Breast epithelium (tissue), 4 donors: Measurements from ENCODE around the gene BMS1. TPM values are rescaled to one million over a fixed set of nuclear protein-coding genes. Genes with fewer than 3 reads are reported as not detected.
"Not testable (repeated sequence)": the region's sequence is repeated elsewhere in the genome, so short reads cannot be mapped to it uniquely, and the experiment has no call there.

Experiments
- DNase-seq, 2 donors: peaks; one replicate each; pipeline ENCODE4 v3.0.0-alpha.2; 2019; ENCODE audit warnings: low spot score in 2 of 2
- H3K27ac ChIP-seq, 2 donors: fragments of 200-600 bp; sonication (generic) in 1 of 2; one replicate each; pipeline ENCODE4 v1.5.1; 2016 to 2019; ENCODE audit warnings: mild to moderate bottlenecking in 1 of 2
- H3K27me3 ChIP-seq, 2 donors: fragments of 200-600 bp; sonication (generic) in 1 of 2; one replicate each; pipeline versions ENCODE4 v1.5.1 to v1.6.0; 2017 to 2019; ENCODE audit warnings: control low read depth in 1 of 2, mild to moderate bottlenecking in 1 of 2
- H3K36me3 ChIP-seq: fragments of 200-600 bp; one replicate; pipeline ENCODE4 v1.5.1; 2019
- H3K4me1 ChIP-seq, 2 donors: fragments of 200-600 bp; sonication (generic); one replicate each; pipeline ENCODE4 v1.5.1; 2016 to 2019; ENCODE audit warnings: control low read depth in 1 of 2
- H3K4me3 ChIP-seq, 3 donors: fragments of 200-600 bp; sonication (generic); 1 replicate in 2 of 3; 2 replicates in 1 of 3; pipeline ENCODE4 v1.5.1; 2016 to 2019; ENCODE audit warnings: mild to moderate bottlenecking in 3 of 3, moderate library complexity in 2 of 3
- H3K9me3 ChIP-seq, 2 donors: fragments of 200-600 bp; sonication (generic) in 1 of 2; one replicate each; pipeline ENCODE4 v1.5.1; 2016 to 2019; ENCODE audit warnings: control low read depth in 1 of 2
- POLR2A ChIP-seq: fragments of 450-650 bp; IDR thresholded peaks from one replicate; pipeline ENCODE4 v1.6.1; 2016; ENCODE audit warnings: antibody characterized with exemption, mild to moderate bottlenecking, moderate library complexity
- POLR2AphosphoS5 ChIP-seq, 3 donors: sonication (generic); formaldehyde crosslinking; IDR thresholded peaks; one replicate each; pipeline ENCODE4 v1.6.1; 2017; ENCODE audit warnings: antibody characterized with exemption in 3 of 3
- intact Hi-C: fragments of 100-400 bp; cut with DNase I; formaldehyde crosslinking; loops from one replicate; pipeline ENCODE4 v1.15.1; 2023; ENCODE audit warnings: low total_unique reads
- total RNA-seq, 3 donors: library from RNA; depleted of rRNA; stranded (reverse); fragments of >200 nt; gene quantifications; one replicate each; pipeline ENCODE4 v1.1.0, GENCODE V29; 2016
- TF ChIP-seq, protein P1 (sequence below), 3 donors: fragments of 450-650 bp; IDR thresholded peaks; one replicate each; pipeline ENCODE4 v1.5.1; 2016 to 2017; ENCODE audit warnings: antibody characterized with exemption in 3 of 3, mild to moderate bottlenecking in 3 of 3, moderate library complexity in 3 of 3

BMS1 gene
- total RNA-seq, 3 donors from 2014 or later, result 12.6 to 18.4 (median 17.3) TPM

- Histone ChIP-seq H3K4me1 (no peaks in the 10 kb centered on the region), H3K27me3 (peaks cover 0 to 12% of the 10 kb centered on the region in 2 donors), H3K4me3 (peak overlapping the region in 2 of 3 donors; percentile 26 to 59), H3K9me3 (no peaks in the 10 kb centered on the region), H3K27ac (no peak overlapping the region), H3K36me3 (no peaks in the 10 kb centered on the region)
- peak in 1 of 2 donors; percentile 25 for DNase-seq
- TF ChIP-seq POLR2A, result no peak
- TF ChIP-seq, protein P1, sequence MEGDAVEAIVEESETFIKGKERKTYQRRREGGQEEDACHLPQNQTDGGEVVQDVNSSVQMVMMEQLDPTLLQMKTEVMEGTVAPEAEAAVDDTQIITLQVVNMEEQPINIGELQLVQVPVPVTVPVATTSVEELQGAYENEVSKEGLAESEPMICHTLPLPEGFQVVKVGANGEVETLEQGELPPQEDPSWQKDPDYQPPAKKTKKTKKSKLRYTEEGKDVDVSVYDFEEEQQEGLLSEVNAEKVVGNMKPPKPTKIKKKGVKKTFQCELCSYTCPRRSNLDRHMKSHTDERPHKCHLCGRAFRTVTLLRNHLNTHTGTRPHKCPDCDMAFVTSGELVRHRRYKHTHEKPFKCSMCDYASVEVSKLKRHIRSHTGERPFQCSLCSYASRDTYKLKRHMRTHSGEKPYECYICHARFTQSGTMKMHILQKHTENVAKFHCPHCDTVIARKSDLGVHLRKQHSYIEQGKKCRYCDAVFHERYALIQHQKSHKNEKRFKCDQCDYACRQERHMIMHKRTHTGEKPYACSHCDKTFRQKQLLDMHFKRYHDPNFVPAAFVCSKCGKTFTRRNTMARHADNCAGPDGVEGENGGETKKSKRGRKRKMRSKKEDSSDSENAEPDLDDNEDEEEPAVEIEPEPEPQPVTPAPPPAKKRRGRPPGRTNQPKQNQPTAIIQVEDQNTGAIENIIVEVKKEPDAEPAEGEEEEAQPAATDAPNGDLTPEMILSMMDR (IDR thresholded peaks at IDR 0.05), result peak in 2 of 3 donors; percentile 39 to 51
- no peak for TF ChIP-seq POLR2AphosphoS5 (IDR thresholded peaks at IDR 0.05)
- intact Hi-C loops, result loop anchor here (10.0 kb wide), 1 partner anchor 238 kb away; no protein-coding TSS in a partner anchor
Measured at GRCh38 chr10:42866115-42866995, 83.8 kb downstream of the BMS1 start.

- no peaks in the 10 kb centered on the region for H3K9me3 ChIP-seq
- H3K36me3 ChIP-seq, result no peaks in the 10 kb centered on the region
- H3K27me3 ChIP-seq, result peaks cover 0 to 12% of the 10 kb centered on the region in 2 donors
- no peak for DNase-seq
- no peak overlapping the region for H3K4me3 ChIP-seq
- TF ChIP-seq, protein P1 (IDR thresholded peaks at IDR 0.05), result no peak
- TF ChIP-seq POLR2A (no peak), POLR2AphosphoS5 (IDR thresholded peaks at IDR 0.05) (no peak)
- no peaks in the 10 kb centered on the region for H3K4me1 ChIP-seq
- no peak overlapping the region for H3K27ac ChIP-seq
- intact Hi-C loops, result loop anchor here (10.0 kb wide), 1 partner anchor 237 kb away; no protein-coding TSS in a partner anchor
Measured at GRCh38 chr10:42867571-42867970, 85.0 kb downstream of the BMS1 start.

- intact Hi-C loops, result loop anchor here (10.0 kb wide), 1 partner anchor 236 kb away; no protein-coding TSS in a partner anchor
- Histone ChIP-seq H3K9me3 (no peaks in the 10 kb centered on the region), H3K36me3 (no peaks in the 10 kb centered on the region), H3K4me3 (no peak overlapping the region), H3K4me1 (no peaks in the 10 kb centered on the region), H3K27ac (no peak overlapping the region), H3K27me3 (peaks cover 0 to 12% of the 10 kb centered on the region in 2 donors)
- no peak for DNase-seq
- TF ChIP-seq POLR2AphosphoS5 (IDR thresholded peaks at IDR 0.05) (no peak), POLR2A (no peak)
- TF ChIP-seq, protein P1 (IDR thresholded peaks at IDR 0.05), result no peak
Measured at GRCh38 chr10:42868530-42868929, 85.9 kb downstream of the BMS1 start.

DNA sequence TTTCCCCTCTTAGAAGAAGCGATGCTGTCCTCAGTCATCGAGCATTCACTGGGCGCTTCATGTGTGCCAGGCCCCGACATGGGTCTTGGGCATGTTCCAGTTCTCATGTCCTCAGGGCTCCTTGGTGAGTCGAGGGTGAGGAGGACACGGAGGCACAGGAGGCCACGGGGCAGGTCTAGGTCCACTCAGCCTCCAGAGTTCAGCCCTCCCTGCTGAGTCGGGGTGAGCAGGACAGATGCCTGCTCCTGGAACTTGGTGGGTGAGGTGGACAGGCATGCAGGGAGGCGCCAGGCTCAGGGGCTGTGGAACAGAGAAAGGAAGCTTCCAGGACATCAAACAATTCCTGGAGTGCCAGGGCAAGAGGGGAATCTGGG is 87.4 kb downstream of the BMS1 start:
- H3K27me3 ChIP-seq, result peaks cover 0 to 12% of the 10 kb centered on the region in 2 donors
- H3K9me3 ChIP-seq, result no peaks in the 10 kb centered on the region
- no peaks in the 10 kb centered on the region for H3K4me1 ChIP-seq
- H3K4me3 ChIP-seq, result no peak overlapping the region
- H3K27ac ChIP-seq, result no peak overlapping the region
- TF ChIP-seq POLR2AphosphoS5 (IDR thresholded peaks at IDR 0.05) (no peak), POLR2A (no peak)
- TF ChIP-seq, protein P1 (IDR thresholded peaks at IDR 0.05), result no peak
- no peak for DNase-seq
- H3K36me3 ChIP-seq, result no peaks in the 10 kb centered on the region
- intact Hi-C loops, result loop anchor here (10.0 kb wide), 1 partner anchor 235 kb away; no protein-coding TSS in a partner anchor

DNA sequence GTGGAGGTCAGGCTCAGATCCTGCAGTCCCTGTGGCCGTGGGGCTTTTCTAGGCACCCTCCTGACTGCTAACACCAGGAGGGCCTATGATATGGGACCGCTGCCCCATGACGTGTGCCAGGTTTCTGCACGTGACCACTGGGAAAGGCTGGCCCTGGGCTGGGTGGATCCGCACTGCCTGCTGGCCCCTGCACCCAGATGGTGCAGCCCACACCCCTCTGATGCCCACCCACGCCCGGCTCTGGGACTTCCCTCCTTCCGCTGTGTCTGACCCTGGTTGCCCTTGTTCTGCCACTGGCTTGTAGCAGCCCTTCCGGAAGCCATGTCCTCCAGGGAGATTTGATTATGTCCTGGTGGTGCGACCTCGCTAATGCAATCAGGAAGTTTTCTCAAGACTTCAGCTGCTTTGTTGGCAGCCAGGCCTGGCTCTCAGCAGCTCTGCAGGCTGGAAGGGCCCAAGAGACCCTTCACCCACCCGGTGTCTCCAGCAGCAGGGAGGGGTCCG is 88.6 kb downstream of the BMS1 start:
- H3K27ac ChIP-seq, H3K4me3 ChIP-seq, H3K36me3 ChIP-seq, H3K27me3 ChIP-seq, H3K9me3 ChIP-seq, DNase-seq, H3K4me1 ChIP-seq, intact Hi-C loops: not testable (repeated sequence)
